Measurements from ENCODE around the gene ITSN2.

ITSN2 gene

GRCh38 chr2:24280161-24280560 is 80.2 kb downstream of the ITSN2 start:
- in situ Hi-C loops (cut with MboI; ENCODE audit: low sequenced_read_pairs, unreplicated experiment) = no loop called here
- TF ChIP-seq CTCF (IDR thresholded peaks at IDR 0.05; ENCODE audit: borderline replicate concordance, control extremely low read depth, extremely low read depth, insufficient read depth, missing control alignments) = no peak
- no peak for DNase-seq (ENCODE audit: low spot score)

- in situ Hi-C loops (cut with MboI; ENCODE audit: low sequenced_read_pairs, unreplicated experiment) = no loop called here
- no peak for TF ChIP-seq CTCF (IDR thresholded peaks at IDR 0.05; ENCODE audit: borderline replicate concordance, control extremely low read depth, extremely low read depth, insufficient read depth, missing control alignments)
- no peak for DNase-seq (ENCODE audit: low spot score)
Observed at GRCh38 chr2:24276349-24276899, 83.9 kb downstream of the ITSN2 start.

GRCh38 chr2:24274809-24275208 is 85.5 kb downstream of the ITSN2 start:
- in situ Hi-C loops (cut with MboI; ENCODE audit: low sequenced_read_pairs, unreplicated experiment) = no loop called here
- DNase-seq (ENCODE audit: low spot score) = no peak
- TF ChIP-seq CTCF (IDR thresholded peaks at IDR 0.05; ENCODE audit: borderline replicate concordance, control extremely low read depth, extremely low read depth, insufficient read depth, missing control alignments) = no peak

GRCh38 chr2:24273598-24273997 is 86.7 kb downstream of the ITSN2 start:
- TF ChIP-seq CTCF (IDR thresholded peaks at IDR 0.05; ENCODE audit: borderline replicate concordance, control extremely low read depth, extremely low read depth, insufficient read depth, missing control alignments) = no peak
- no peak for DNase-seq (ENCODE audit: low spot score)
- in situ Hi-C loops (cut with MboI; ENCODE audit: low sequenced_read_pairs, unreplicated experiment) = no loop called here

- in situ Hi-C loops (cut with MboI; ENCODE audit: low sequenced_read_pairs, unreplicated experiment) = no loop called here
- TF ChIP-seq CTCF (IDR thresholded peaks at IDR 0.05; ENCODE audit: borderline replicate concordance, control extremely low read depth, extremely low read depth, insufficient read depth, missing control alignments) = no peak
- no peak for DNase-seq (ENCODE audit: low spot score)
Observed at GRCh38 chr2:24272907-24273306, 87.4 kb downstream of the ITSN2 start.

GRCh38 chr2:24272161-24272802 is 88.1 kb downstream of the ITSN2 start:
- in situ Hi-C loops (cut with MboI; ENCODE audit: low sequenced_read_pairs, unreplicated experiment) = no loop called here
- TF ChIP-seq CTCF (IDR thresholded peaks at IDR 0.05; ENCODE audit: borderline replicate concordance, control extremely low read depth, extremely low read depth, insufficient read depth, missing control alignments) = no peak
- DNase-seq (ENCODE audit: low spot score) = no peak
